ENCODE results near the gene SAFB. TPM values are rescaled to one million over a fixed set of nuclear protein-coding genes. Genes with fewer than 3 reads are reported as not detected.
A peak's percentile ranks its signal among the peaks of the same experiment; 100 is the strongest.

Gene SAFB
- total RNA-seq, 1 donor from 2014 or later = 87.1 TPM

- DNase-seq (no peak), ATAC-seq (peak in 1 of 2 donors; percentile 36)
- Histone ChIP-seq H3K36me3 (peaks cover 51% of the 10 kb centered on the region), H3K9me3 (no peaks in the 10 kb centered on the region), H3K27me3 (ENCODE audit: low read depth) (no peaks in the 10 kb centered on the region), H3K4me1 (peaks cover 21% of the 10 kb centered on the region), H3K27ac (no peak overlapping the region), H3K4me3 (no peak overlapping the region)
- no peak for TF ChIP-seq CTCF (IDR thresholded peaks at IDR 0.05)
- intact Hi-C loops (cut with DNase I) = no loop called here
These were observed 18.3 kb downstream of the SAFB start for GRCh38 chr19:5641171-5641570.

DNA sequence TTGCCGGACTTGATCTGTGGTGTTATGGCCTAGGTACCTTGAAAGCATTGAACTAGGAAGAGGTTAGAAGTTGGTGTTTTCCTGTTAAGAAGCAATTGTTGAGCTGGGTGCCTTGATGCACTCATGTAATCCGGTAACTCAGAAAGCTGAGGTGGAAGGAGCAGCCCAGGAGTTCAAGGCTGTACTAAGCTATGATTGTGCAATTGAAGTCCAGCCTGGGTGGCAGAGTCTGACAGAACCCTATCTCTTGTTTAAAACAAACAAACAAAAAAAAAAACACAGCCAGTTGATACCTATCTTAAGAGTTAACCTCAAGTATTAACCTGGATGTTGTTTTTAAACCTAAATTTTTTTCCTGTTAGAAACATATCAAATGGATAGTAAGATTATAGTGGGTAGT, 19.3 kb downstream of the SAFB start:
- DNase-seq (no peak), ATAC-seq (no peak)
- no peak overlapping the region for H3K4me3 ChIP-seq
- intact Hi-C loops (cut with DNase I) = no loop called here
- H3K9me3 ChIP-seq = no peaks in the 10 kb centered on the region
- no peak overlapping the region for H3K27ac ChIP-seq
- H3K27me3 ChIP-seq (ENCODE audit: low read depth) = no peaks in the 10 kb centered on the region
- no peak for TF ChIP-seq CTCF (IDR thresholded peaks at IDR 0.05)
- peaks cover 13% of the 10 kb centered on the region for H3K4me1 ChIP-seq
- H3K36me3 ChIP-seq = peaks cover 61% of the 10 kb centered on the region

DNA sequence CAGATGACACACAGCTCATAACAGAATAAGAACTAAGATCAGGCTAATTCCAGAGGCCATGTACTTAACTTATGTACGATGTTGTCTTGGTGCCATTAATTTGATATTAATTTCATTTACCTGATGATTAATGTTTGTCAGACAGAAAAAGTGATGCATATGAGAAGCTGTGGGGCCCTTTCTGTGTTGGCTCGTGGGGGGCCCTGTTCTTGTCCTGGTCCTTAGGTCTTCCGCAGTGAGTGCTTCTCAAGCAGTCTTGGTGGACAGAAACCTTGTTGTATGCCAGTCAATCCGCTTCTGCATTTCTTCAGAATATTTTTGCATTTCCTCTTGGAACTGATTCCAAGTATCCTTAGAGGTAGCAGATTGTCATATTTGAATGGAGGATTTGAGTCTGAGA, 20.2 kb downstream of the SAFB start:
- H3K27me3 ChIP-seq (ENCODE audit: low read depth) = no peaks in the 10 kb centered on the region
- intact Hi-C loops (cut with DNase I) = no loop called here
- no peak overlapping the region for H3K4me3 ChIP-seq
- no peak for DNase-seq
- no peak for ATAC-seq
- no peak overlapping the region for H3K27ac ChIP-seq
- H3K4me1 ChIP-seq = peaks cover 5% of the 10 kb centered on the region
- no peak for TF ChIP-seq CTCF (IDR thresholded peaks at IDR 0.05)
- H3K9me3 ChIP-seq = no peaks in the 10 kb centered on the region
- peaks cover 70% of the 10 kb centered on the region for H3K36me3 ChIP-seq

DNA sequence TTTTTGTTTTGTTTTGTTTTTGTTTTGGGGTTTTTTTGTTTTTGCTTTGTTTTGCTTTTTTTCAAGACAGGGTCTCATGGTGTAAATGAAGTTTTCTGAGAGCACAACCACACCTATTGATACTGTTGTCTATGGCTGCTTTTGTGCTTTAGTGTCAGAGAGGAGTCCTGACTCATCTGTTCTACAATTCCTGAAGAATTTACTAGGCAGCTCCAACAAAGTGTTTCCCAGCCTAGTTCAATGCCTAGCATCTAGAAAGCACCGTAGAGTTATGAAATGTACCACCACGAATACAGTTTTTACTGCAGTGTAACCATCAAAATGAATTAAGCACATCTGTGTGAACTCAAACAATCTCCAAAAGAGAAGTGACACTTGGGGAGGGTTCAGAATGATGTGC, 21.2 kb downstream of the SAFB start:
- ATAC-seq = no peak
- H3K36me3 ChIP-seq = peaks cover 76% of the 10 kb centered on the region
- intact Hi-C loops (cut with DNase I) = no loop called here
- H3K9me3 ChIP-seq = no peaks in the 10 kb centered on the region
- TF ChIP-seq CTCF (IDR thresholded peaks at IDR 0.05) = no peak
- no peak overlapping the region for H3K27ac ChIP-seq
- no peaks in the 10 kb centered on the region for H3K4me1 ChIP-seq
- no peak overlapping the region for H3K4me3 ChIP-seq
- H3K27me3 ChIP-seq (ENCODE audit: low read depth) = no peaks in the 10 kb centered on the region
- no peak for DNase-seq

GRCh38 chr19:5645409-5645808, 22.5 kb downstream of the SAFB start:
- Histone ChIP-seq H3K9me3 (no peaks in the 10 kb centered on the region), H3K27ac (no peak overlapping the region), H3K36me3 (peaks cover 86% of the 10 kb centered on the region), H3K27me3 (ENCODE audit: low read depth) (no peaks in the 10 kb centered on the region), H3K4me3 (no peak overlapping the region), H3K4me1 (no peaks in the 10 kb centered on the region)
- ATAC-seq = no peak
- intact Hi-C loops (cut with DNase I) = no loop called here
- no peak for TF ChIP-seq CTCF (IDR thresholded peaks at IDR 0.05)
- DNase-seq = no peak

DNA sequence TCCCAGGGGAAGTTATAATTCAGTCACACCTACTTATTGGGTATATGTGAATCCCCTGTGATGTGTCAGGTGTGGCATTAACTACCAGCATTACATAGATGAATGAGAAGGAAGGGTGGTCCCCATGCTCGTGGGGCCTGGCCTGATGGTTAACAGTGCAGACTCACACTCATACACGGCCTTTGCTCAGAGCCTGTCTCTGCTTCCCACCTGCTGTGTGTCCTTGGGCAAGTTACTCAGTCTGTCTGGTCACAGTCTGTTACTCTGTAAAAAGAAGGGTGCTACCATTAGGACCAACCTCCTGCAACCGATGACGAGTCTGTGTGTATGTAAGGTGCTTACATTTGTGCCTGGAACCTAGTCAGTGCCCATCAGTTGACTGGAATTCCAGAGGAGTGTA, 23.8 kb downstream of the SAFB start:
- Histone ChIP-seq H3K27ac (no peak overlapping the region), H3K27me3 (ENCODE audit: low read depth) (no peaks in the 10 kb centered on the region), H3K4me3 (no peak overlapping the region), H3K9me3 (no peaks in the 10 kb centered on the region), H3K36me3 (peaks cover 92% of the 10 kb centered on the region), H3K4me1 (no peaks in the 10 kb centered on the region)
- DNase-seq (no peak), ATAC-seq (peak in 1 of 2 donors; percentile 9)
- intact Hi-C loops (cut with DNase I) = no loop called here
- no peak for TF ChIP-seq CTCF (IDR thresholded peaks at IDR 0.05)

Measured in lower lobe of right lung (tissue), 2 donors.